HT-29 (cell line): ENCODE data around the gene TNRC6A. TPM values are rescaled to one million over a fixed set of nuclear protein-coding genes. Genes with fewer than 3 reads are reported as not detected.
"Not testable (repeated sequence)": the region's sequence is repeated elsewhere in the genome, so short reads cannot be mapped to it uniquely, and the experiment has no call there.

Source experiments
- DNase-seq: peaks from one replicate; pipeline ENCODE4 v3.0.0-alpha.2; 2015; ENCODE audit warnings: low spot score
- total RNA-seq: library from RNA; depleted of rRNA; stranded (reverse); fragments of >200 nt; shearing (Covaris generic); gene quantifications from 2 replicates; pipeline ENCODE4 v1.2.3, GENCODE V29; 2014

The TNRC6A gene
- total RNA-seq, 1 experiment from 2014 or later, result 11.6 TPM

- DNase-seq, result no peak
Measured at GRCh38 chr16:24758373-24758772, 28.9 kb downstream of the TNRC6A start.

- DNase-seq, result no peak
Measured at GRCh38 chr16:24759006-24759405, 29.6 kb downstream of the TNRC6A start.

DNA sequence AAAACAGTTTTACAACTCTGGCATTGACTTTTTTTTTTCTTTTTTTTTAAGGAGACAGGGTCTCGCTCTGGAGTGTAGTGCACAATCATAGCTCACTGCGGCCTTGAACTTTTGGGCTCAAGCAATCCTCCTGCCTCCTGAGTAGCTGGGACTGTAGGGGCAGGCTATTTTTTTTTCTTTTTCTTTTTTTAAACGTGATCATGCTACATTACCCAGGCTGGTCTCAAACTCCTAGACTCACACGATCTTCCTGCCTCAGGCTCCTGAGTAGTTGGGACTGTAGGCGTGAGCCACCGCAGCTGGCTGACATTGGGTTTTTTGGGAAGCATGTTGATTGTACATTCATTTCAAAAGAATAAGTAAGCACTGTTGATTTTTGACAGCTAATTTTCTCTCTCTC, 32.1 kb downstream of the TNRC6A start:
- no peak for DNase-seq

- DNase-seq, result no peak
Measured at GRCh38 chr16:24764916-24765315, 35.5 kb downstream of the TNRC6A start.

- no peak for DNase-seq
Measured at GRCh38 chr16:24766057-24766456, 36.6 kb downstream of the TNRC6A start.

DNA sequence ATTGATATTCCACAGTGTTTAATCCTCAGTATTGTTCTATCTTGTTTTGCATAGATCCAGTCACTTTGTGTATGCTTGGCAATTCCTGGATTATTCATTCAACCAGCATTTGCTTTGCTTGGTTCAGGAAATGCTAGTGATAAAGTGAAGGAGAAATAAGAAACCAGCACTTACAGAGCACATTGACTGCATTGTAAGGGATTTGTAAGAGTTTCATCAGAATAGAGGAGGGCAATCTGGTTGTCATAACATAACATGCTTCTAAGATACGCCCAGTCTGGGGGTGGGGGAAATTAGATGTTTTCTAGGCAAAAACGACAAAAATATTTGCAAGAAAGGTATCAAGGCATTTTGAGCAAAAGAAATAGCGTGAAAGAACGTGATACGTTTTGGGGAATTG, 40.4 kb downstream of the TNRC6A start:
- no peak for DNase-seq

DNA sequence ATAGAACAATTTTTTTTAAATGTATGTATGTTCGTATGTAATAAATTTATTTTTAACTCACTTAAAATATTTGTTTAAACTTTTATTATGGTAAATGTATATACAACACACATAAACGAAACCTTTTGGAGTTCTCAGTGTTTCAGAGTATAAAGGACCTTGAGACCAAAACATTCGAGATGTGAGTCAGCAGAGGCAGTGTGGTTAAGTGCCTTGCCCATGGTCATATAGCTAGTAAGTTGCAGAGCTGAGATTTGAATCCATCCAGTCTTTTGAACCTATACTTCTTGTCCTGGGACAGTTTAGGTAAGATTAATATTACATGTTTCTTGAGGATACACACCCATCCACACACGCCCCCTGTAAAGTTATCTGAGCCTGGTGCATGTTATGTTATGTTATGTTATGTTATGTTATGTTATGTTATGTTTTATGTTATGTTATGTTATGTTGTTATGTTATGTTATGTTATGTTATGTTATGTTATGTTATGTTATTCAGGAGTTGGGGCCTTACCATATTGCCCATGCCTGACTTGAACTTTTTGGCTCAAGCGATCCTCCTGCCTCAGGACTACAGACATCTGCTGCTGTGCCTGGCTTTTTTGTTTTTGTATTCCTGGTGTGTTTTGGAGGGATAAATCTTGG, 41.8 kb downstream of the TNRC6A start:
- DNase-seq, result no peak

- no peak for DNase-seq
Measured at GRCh38 chr16:24771779-24772157, 42.3 kb downstream of the TNRC6A start.

DNA sequence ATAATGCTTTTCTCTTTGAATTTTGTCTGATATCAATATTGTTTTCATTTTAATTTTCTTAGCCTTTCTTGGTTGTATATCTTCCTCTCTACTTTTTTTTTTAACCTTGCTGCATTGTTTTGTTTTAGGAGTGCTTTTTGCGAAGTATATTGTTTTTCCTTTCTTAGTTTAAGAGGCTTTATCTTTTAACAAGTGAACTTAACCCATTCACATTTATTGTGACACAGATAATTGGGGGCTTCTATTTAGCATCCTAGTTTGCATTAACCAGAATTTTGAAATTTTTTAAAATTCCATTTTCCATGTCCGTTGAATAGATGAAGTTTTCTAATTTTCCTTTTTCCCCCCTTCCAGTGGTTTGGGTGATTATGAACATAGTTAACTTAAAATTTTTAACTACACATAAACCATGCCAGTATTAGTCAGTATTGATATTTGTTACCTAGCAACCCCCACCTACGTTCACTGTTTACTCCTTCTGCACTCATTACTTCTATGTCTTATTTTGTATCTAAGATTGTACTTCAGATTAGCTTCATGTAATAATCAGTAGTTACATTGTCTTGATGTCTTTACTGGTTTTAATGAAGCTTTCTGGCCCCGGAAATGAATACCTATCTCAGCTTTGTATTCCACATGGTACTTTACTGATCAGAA, 44.4 kb downstream of the TNRC6A start:
- DNase-seq, result peak; percentile 10

GRCh38 chr16:24774510-24774909, 45.1 kb downstream of the TNRC6A start:
- DNase-seq, result no peak

GRCh38 chr16:24775455-24775854, 46.0 kb downstream of the TNRC6A start:
- no peak for DNase-seq

DNA sequence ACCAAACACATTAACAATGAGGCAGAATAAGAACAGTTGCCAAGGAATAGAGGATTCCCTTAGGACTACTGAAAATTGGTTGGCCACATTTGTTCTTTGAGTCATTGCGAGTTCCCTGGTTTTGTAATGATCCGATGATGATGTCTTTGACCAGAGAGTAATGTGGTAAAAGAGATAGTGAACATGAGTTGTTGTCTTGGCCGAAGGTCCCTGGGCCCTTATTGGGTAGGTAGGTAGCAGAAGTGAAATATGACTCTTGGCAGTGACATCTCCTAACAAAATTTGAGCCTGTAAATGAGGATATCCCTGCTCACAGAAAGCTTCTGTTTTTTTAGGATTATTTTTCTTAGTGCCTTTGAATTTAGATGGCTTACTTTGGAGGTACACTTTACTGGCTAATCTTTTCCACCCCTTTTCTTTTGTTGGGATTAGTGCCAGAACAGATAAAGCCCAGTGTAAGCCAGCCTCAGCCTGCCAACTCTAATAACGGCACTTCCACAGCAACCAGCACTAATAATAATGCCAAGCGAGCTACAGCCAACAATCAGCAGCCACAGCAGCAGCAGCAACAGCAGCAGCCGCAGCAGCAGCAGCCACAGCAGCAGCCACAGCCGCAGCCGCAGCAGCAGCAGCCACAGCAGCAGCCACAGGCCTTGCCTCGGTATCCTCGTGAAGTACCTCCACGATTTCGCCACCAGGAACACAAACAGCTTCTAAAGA, 47.2 kb downstream of the TNRC6A start:
- DNase-seq, result no peak

- DNase-seq, result no peak
Measured at GRCh38 chr16:24778671-24779070, 49.2 kb downstream of the TNRC6A start.

DNA sequence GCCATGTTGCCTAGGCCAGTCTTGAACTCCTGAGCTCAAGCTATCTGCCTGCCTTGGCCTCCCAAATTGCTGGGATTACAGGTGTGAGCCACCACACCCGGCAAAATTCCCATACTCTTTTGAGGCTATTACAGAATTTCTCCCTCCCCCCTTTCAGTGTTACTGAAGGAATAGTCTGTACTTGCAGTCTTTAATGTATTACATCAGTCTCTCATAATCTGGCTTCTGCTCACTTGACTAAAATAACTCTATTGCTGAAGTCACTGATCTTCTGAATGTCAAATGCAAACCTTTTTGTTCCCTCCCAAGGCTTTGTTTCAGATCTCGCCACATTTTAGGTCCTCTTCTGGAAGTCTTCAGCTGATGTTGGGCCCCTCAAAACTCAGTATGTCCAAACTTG, 51.8 kb downstream of the TNRC6A start:
- no peak for DNase-seq

GRCh38 chr16:24784121-24784520, 54.7 kb downstream of the TNRC6A start:
- no peak for DNase-seq

DNA sequence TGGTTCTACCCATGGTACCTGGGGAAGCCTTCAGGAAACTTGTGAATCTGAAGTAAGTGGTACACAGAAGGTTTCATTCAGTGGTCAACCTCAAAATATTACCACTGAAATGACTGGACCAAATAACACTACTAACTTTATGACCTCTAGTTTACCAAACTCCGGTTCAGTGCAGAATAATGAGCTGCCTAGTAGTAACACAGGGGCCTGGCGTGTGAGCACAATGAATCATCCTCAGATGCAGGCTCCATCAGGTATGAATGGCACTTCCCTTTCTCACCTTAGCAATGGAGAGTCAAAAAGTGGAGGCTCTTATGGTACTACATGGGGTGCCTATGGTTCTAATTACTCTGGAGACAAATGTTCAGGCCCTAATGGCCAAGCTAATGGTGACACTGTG, 60.4 kb downstream of the TNRC6A start:
- DNase-seq, result no peak

GRCh38 chr16:24800586-24800985, 71.1 kb downstream of the TNRC6A start:
- peak; percentile 9 for DNase-seq

DNA sequence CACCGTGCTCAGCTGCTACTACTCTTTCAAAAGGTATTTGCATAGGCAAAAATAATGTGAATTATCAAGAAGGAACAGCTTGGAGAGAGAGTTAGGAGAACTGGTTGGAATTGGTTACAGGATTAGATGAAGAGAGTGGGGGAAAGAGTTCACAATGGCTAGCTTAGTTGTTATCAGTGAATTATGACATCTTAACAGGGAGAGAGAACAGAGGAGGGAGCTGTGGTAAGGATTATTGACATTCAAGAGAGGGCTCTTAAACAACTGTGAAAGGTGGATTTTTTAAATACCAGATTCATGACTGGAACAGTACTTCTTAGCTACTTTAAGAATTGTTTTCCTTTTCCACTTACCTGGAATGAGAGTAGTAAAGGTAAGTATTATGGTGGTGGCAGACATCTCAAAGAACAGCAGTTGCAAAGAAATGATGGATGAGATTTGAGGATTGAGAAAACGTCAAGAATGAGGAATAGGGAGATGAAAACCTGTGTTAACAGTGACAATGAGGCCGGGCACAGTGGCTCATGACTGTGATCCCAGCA, 72.4 kb downstream of the TNRC6A start:
- no peak for DNase-seq

DNA sequence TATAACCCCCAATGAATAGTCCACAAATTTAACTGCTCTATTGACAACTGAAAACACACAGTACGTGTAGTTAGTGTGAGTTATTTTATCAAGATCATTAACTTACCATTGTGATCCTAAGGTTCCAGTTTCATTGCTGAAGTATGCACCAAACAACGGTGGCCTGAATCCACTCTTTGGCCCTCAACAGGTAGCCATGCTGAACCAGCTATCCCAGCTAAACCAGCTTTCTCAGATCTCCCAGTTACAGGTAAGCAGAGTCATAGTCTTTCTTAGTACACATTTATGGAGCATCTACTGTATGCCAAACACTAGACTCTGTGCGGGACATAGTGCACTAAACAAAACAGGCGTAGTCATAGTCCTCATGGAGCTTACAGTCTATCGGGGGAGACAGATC, 76.0 kb downstream of the TNRC6A start:
- no peak for DNase-seq

DNA sequence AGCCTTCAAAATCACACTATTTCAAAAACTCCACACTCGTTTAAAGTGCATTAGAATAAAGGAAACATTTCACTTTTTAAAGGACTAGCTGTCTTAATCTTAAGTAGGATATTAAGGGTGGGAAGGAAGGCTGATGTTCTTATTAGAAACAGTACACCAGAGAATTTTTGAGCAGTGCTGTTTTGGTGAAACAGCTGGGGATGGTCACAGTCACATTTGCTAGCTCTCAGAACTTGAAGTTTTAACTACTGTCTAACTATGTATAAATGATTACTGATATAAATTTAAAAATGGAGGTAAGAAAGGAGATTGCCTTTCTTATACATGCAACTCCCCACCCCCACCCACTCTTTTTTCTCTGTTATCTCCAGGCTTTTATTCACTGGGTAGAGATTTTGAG, 77.8 kb downstream of the TNRC6A start:
- no peak for DNase-seq

- DNase-seq, result no peak
Measured at GRCh38 chr16:24810951-24811843, 81.7 kb downstream of the TNRC6A start.

DNA sequence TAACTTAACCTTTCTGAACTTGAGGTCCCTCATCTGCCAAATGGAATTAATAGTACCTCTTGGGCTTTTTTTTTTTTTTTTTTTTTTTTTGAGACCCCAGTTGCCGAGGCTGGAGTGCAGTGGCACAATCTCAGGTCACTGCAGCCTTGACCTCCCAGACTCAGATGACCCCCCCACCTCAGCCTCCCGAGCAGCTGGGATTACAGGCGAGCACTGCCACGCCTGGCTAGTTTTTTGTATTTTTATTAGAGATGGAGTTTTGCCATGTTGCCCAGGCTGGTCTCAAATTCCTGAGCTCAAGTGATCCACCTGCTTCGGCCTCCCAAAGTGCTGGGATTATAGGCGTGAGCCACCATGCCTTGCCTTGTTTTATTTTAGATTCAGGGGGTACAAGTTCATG, 83.4 kb downstream of the TNRC6A start:
- DNase-seq, result not testable (repeated sequence)
